ENCODE measurements around the gene TMEM203. TPM values are rescaled to one million over a fixed set of nuclear protein-coding genes. Genes with fewer than 3 reads are reported as not detected.
A peak's percentile ranks its signal among the peaks of the same experiment; 100 is the strongest.
"Not testable (repeated sequence)": the region's sequence is repeated elsewhere in the genome, so short reads cannot be mapped to it uniquely, and the experiment has no call there.

Gene TMEM203
- total RNA-seq, 2 donors from 2014 or later = 34.0 to 39.5 TPM

DNA sequence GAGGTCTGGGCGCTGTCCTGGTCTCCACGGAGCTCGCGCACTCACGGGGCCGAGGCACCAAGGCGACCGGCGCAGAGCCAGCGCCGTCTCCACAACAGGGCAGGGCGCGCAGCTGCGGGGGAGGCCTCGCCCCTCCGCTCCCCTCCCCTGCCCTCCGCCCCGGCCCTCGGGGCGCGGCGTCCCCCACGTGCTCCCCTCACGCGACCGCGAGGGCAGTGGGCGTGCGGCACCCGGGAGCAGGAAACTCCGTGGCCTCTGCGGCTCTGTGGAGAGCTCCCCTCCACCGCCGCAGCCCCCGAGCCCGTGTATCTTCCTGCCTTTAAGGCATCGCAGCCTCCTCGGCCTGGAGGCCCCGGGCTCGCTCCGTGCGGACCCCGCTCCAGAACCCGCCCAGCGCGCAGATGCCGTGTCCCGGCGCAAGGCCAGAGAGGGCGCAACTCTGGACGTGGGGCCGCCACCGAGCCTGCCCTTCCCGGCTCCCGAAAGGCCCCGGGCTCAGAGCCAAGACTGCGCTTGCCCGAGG lies 34.9 kb upstream of the TMEM203 start:
- Histone ChIP-seq H3K4me3 (ENCODE audit: low read length) (peak overlapping the region; percentile 86), H3K9me3 (ENCODE audit: control insufficient read depth, low read length) (no peaks in the 10 kb centered on the region), H3K36me3 (ENCODE audit: control insufficient read depth, insufficient read depth, low read length) (peaks cover 27% of the 10 kb centered on the region), H3K27ac (ENCODE audit: low read depth, low read length) (peak overlapping the region; percentile 87), H3K9ac (ENCODE audit: extremely low read depth, low read length, poor library complexity, severe bottlenecking) (peak overlapping the region; percentile 83), H3K27me3 (ENCODE audit: control insufficient read depth, insufficient read depth, low read length, poor library complexity, severe bottlenecking) (no peaks in the 10 kb centered on the region), H3K4me1 (ENCODE audit: control insufficient read depth, insufficient read depth, low read length) (peaks cover 34% of the 10 kb centered on the region)
- no peaks in the 10 kb centered on the region for H3K27me3 Mint-ChIP-seq (ENCODE audit: insufficient read depth)
- H3K27ac Mint-ChIP-seq = no peak overlapping the region
- H3K4me1 Mint-ChIP-seq = peaks cover 42% of the 10 kb centered on the region
- 0% methylated on average over 6 to 58 of the region's 58 CpGs for WGBS, 2 experiments (ENCODE audit: insufficient coverage in 1 of 2, insufficient read length in 1 of 2)
- no peak for DNase-seq
- TF ChIP-seq, protein P1, sequence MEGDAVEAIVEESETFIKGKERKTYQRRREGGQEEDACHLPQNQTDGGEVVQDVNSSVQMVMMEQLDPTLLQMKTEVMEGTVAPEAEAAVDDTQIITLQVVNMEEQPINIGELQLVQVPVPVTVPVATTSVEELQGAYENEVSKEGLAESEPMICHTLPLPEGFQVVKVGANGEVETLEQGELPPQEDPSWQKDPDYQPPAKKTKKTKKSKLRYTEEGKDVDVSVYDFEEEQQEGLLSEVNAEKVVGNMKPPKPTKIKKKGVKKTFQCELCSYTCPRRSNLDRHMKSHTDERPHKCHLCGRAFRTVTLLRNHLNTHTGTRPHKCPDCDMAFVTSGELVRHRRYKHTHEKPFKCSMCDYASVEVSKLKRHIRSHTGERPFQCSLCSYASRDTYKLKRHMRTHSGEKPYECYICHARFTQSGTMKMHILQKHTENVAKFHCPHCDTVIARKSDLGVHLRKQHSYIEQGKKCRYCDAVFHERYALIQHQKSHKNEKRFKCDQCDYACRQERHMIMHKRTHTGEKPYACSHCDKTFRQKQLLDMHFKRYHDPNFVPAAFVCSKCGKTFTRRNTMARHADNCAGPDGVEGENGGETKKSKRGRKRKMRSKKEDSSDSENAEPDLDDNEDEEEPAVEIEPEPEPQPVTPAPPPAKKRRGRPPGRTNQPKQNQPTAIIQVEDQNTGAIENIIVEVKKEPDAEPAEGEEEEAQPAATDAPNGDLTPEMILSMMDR (conservative IDR thresholded peaks at IDR 0.05) = peak; percentile 31
- peaks cover 19% of the 10 kb centered on the region for H3K36me3 Mint-ChIP-seq (ENCODE audit: low read depth)
- no peaks in the 10 kb centered on the region for H3K9me3 Mint-ChIP-seq
- peak overlapping the region; percentile 85 for H3K4me3 Mint-ChIP-seq

DNA sequence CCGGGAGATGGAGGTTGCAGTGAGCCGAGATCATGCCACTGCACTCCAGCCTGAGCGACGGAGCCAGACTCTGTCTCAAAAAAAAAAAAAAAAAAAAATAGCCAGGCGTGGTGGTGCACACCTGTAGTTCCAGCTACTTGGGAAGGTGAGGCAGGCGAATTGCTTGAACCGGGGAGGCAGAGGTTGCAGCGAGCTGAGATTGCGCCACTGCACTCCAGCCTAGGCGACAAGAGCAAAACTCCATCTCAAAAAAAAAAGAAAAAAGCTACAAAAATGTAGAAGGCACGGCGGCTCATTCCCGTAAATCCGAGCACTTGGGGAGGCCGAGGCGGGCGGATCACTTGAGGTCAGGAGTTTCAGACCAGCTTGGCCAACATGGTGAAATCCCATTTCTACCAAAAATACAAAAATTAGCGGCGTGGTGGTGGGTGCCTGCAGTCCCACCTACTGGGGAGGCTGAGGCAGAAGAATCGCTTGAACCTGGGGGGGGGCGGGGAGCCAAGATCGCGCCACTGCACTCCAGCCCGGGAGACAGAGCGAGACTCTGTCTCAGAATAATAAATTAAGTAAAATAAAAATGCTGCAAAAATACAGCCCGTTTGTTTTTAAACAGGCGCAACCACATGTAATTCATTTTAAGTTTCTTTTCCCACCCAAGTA lies 34.2 kb upstream of the TMEM203 start:
- H3K9me3 Mint-ChIP-seq; DNase-seq; H3K9me3 ChIP-seq (ENCODE audit: control insufficient read depth, low read length); H3K27me3 ChIP-seq (ENCODE audit: control insufficient read depth, insufficient read depth, low read length, poor library complexity, severe bottlenecking); H3K27me3 Mint-ChIP-seq (ENCODE audit: insufficient read depth): not testable (repeated sequence)
- Histone ChIP-seq H3K27ac (ENCODE audit: low read depth, low read length) (peak overlapping the region; percentile 87), H3K36me3 (ENCODE audit: control insufficient read depth, insufficient read depth, low read length) (peaks cover 27% of the 10 kb centered on the region), H3K4me3 (ENCODE audit: low read length) (peak overlapping the region; percentile 86), H3K9ac (ENCODE audit: extremely low read depth, low read length, poor library complexity, severe bottlenecking) (peak overlapping the region; percentile 83), H3K4me1 (ENCODE audit: control insufficient read depth, insufficient read depth, low read length) (peaks cover 34% of the 10 kb centered on the region)
- WGBS, 2 experiments (ENCODE audit: insufficient coverage in 1 of 2, insufficient read length in 1 of 2) = 64% methylated on average over 7 to 27 of the region's 27 CpGs
- H3K36me3 Mint-ChIP-seq (ENCODE audit: low read depth) = peaks cover 19% of the 10 kb centered on the region
- peak overlapping the region; percentile 58 for H3K27ac Mint-ChIP-seq
- H3K4me1 Mint-ChIP-seq = peaks cover 42% of the 10 kb centered on the region
- H3K4me3 Mint-ChIP-seq = peak overlapping the region; percentile 85

DNA sequence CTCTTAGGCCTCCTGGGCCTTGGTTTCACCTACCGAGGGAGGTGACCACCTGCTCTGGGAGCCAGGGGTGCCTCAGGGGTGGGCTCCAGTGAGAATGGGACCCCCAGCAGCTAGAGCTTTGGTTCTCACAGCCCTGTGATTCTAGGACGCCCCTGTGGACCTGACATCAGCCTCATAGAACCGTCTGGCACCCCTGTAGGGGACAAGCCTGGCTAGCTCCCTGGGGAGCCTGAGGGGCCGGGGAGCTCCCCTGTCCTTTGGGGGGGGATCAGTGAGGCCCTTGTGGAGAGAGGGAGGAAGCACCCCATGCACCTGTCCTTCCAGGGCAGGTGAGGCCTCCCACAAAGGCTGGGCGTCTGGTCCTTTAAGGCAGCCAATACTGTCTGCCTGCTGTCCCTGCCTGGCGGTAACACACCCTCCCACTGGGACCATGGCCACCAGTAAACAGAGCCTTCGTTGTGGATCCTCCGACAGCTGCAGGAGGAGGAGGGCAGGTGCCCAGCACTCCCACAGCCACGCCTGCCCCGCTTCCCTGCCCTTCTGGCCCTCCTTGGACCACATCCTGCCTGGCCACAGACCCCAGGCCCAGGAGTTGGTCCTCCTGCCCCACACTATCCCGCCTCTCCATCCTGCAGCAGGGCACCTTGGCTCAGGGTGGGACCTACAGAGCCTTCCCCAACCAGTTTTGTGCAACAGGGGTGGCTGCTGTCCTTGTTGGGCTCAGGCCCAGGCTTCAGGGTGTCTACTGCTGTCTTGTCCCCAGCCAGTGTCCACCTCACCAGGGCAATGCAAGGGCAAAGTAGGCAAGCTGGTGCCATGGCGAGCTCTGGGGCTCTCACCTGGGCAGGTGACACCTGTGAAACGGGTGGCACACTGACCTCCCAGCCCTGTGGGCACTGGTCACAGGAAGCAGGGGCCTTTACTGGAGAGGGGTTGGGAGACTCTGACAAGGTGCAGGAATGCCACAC lies 32.6 kb upstream of the TMEM203 start:
- H3K4me3 ChIP-seq (ENCODE audit: low read length) = no peak overlapping the region
- H3K27ac Mint-ChIP-seq = peak overlapping the region; percentile 74
- no peak overlapping the region for H3K27ac ChIP-seq (ENCODE audit: low read depth, low read length)
- DNase-seq = peak; percentile 79
- no peaks in the 10 kb centered on the region for H3K9me3 ChIP-seq (ENCODE audit: control insufficient read depth, low read length)
- no peaks in the 10 kb centered on the region for H3K9me3 Mint-ChIP-seq
- peaks cover 25% of the 10 kb centered on the region for H3K4me1 ChIP-seq (ENCODE audit: control insufficient read depth, insufficient read depth, low read length)
- H3K4me3 Mint-ChIP-seq = peak overlapping the region; percentile 16
- peak overlapping the region; percentile 41 for H3K9ac ChIP-seq (ENCODE audit: extremely low read depth, low read length, poor library complexity, severe bottlenecking)
- H3K36me3 Mint-ChIP-seq (ENCODE audit: low read depth) = peaks cover 10% of the 10 kb centered on the region
- no peaks in the 10 kb centered on the region for H3K27me3 Mint-ChIP-seq (ENCODE audit: insufficient read depth)
- no peaks in the 10 kb centered on the region for H3K27me3 ChIP-seq (ENCODE audit: control insufficient read depth, insufficient read depth, low read length, poor library complexity, severe bottlenecking)
- peaks cover 17% of the 10 kb centered on the region for H3K36me3 ChIP-seq (ENCODE audit: control insufficient read depth, insufficient read depth, low read length)
- 73 to 78% methylated on average over 6 to 13 of the region's 13 CpGs for WGBS, 2 experiments (ENCODE audit: insufficient coverage in 1 of 2, insufficient read length in 1 of 2)
- TF ChIP-seq, protein P1 (conservative IDR thresholded peaks at IDR 0.05) = no peak
- H3K4me1 Mint-ChIP-seq = peaks cover 26% of the 10 kb centered on the region
